Endodermal cell (in vitro differentiated cells): ENCODE measurements around the gene PRR23A. TPM values are rescaled to one million over a fixed set of nuclear protein-coding genes. Genes with fewer than 3 reads are reported as not detected.
A peak's percentile ranks its signal among the peaks of the same experiment; 100 is the strongest.

ENCODE experiments used
- DNase-seq: peaks from one replicate; pipeline ENCODE4 v3.0.0-alpha.2; 2017
- H3K27ac ChIP-seq: 2 replicates; pipeline ENCODE4 v1.5.1; 2013; ENCODE audit warnings: mild to moderate bottlenecking, low read depth, low read length, moderate library complexity
- H3K27me3 ChIP-seq: 2 replicates; pipeline ENCODE4 v1.6.1; 2013; ENCODE audit warnings: mild to moderate bottlenecking, low read length, moderate library complexity; ENCODE audit not compliant: insufficient read depth, control insufficient read depth, poor library complexity, severe bottlenecking
- H3K36me3 ChIP-seq: 2 replicates; pipeline ENCODE4 v1.7.0; 2013; ENCODE audit warnings: mild to moderate bottlenecking, low read length, moderate library complexity; ENCODE audit not compliant: control insufficient read depth, insufficient read depth
- H3K4me1 ChIP-seq: one replicate; pipeline ENCODE4 v1.7.0; 2013; ENCODE audit warnings: low read length; ENCODE audit not compliant: control insufficient read depth, insufficient read depth
- H3K4me3 ChIP-seq: 2 replicates; pipeline ENCODE4 v1.5.1; 2013; ENCODE audit warnings: mild to moderate bottlenecking, low read length, moderate library complexity
- H3K9ac ChIP-seq: 2 replicates; pipeline ENCODE4 v1.6.1; 2013; ENCODE audit warnings: mild to moderate bottlenecking, low read length, moderate library complexity; ENCODE audit not compliant: poor library complexity, severe bottlenecking; ENCODE audit errors: extremely low read depth
- H3K9me3 ChIP-seq: 2 replicates; pipeline ENCODE4 v1.6.1; 2013; ENCODE audit warnings: mild to moderate bottlenecking, low read length, moderate library complexity; ENCODE audit not compliant: control insufficient read depth
- H3K27ac Mint-ChIP-seq: 2 replicates; pipeline ENCODE4 v1.8.0; 2020; ENCODE audit warnings: mixed read lengths
- H3K27me3 Mint-ChIP-seq: 2 replicates; pipeline ENCODE4 v1.8.0; 2021; ENCODE audit warnings: mild to moderate bottlenecking, mixed read lengths; ENCODE audit not compliant: insufficient read depth
- H3K36me3 Mint-ChIP-seq: 2 replicates; pipeline ENCODE4 v1.8.0; 2020; ENCODE audit warnings: low read depth, mixed read lengths
- H3K4me1 Mint-ChIP-seq: 2 replicates; pipeline ENCODE4 v1.8.0; 2020; ENCODE audit warnings: mixed read lengths
- H3K4me3 Mint-ChIP-seq: 2 replicates; pipeline ENCODE4 v1.8.0; 2020; ENCODE audit warnings: mild to moderate bottlenecking, moderate library complexity, mixed read lengths
- H3K9me3 Mint-ChIP-seq: 2 replicates; pipeline ENCODE4 v1.8.0; 2020; ENCODE audit warnings: mild to moderate bottlenecking, mixed read lengths
- CTCF ChIP-seq: fragments of 200-600 bp; sonication (generic); conservative IDR thresholded peaks from 2 replicates; pipeline ENCODE4 v1.5.0; 2021; ENCODE audit warnings: antibody characterized with exemption, mild to moderate bottlenecking
- WGBS, 2 experiments: methylation state at CpG; one replicate each; pipeline versions ENCODE4 v1.1.5 to v1.1.7; 2013; ENCODE audit warnings: missing lambda C conversion rate in 2 of 2, mixed read lengths in 1 of 2; ENCODE audit not compliant: insufficient coverage in 1 of 2, insufficient read length in 1 of 2; 5-methylcytosine and 5-hydroxymethylcytosine counted together
- total RNA-seq, 2 donors: library from RNA; stranded (reverse); fragmentation: NEBNext Ultra II Directional in 1 of 2; extraction: Animal tissue kit (Norgen Biotek cat#: 25700) in 1 of 2; gene quantifications; 2 replicates in 1 of 2; 3 replicates in 1 of 2; pipeline ENCODE4 v1.2.1, GENCODE V29; 2021

Gene PRR23A
- total RNA-seq, 2 donors from 2014 or later: not detected

GRCh38 chr3:138964264-138964663, 41.8 kb downstream of the PRR23A start:
- H3K4me1 ChIP-seq: no peaks in the 10 kb centered on the region
- H3K9ac ChIP-seq: no peak overlapping the region
- H3K36me3 ChIP-seq: no peaks in the 10 kb centered on the region
- peaks cover 43% of the 10 kb centered on the region for H3K27me3 Mint-ChIP-seq
- no peak overlapping the region for H3K4me3 ChIP-seq
- DNase-seq: no peak
- peaks cover 23% of the 10 kb centered on the region for H3K9me3 Mint-ChIP-seq
- H3K4me1 Mint-ChIP-seq: no peaks in the 10 kb centered on the region
- no peak for TF ChIP-seq CTCF
- 86% methylated on average over 2 of the region's 2 CpGs; no CpG with 5 or more reads in 1 of the 2 experiments for WGBS, 2 experiments
- H3K36me3 Mint-ChIP-seq: no peaks in the 10 kb centered on the region
- peaks cover 19% of the 10 kb centered on the region for H3K9me3 ChIP-seq
- H3K4me3 Mint-ChIP-seq: no peak overlapping the region
- H3K27ac Mint-ChIP-seq: no peak overlapping the region
- H3K27me3 ChIP-seq: peaks cover 6% of the 10 kb centered on the region
- no peak overlapping the region for H3K27ac ChIP-seq

GRCh38 chr3:138962854-138963560, 43.1 kb downstream of the PRR23A start:
- Mint-ChIP-seq H3K27me3 (peaks cover 50% of the 10 kb centered on the region), H3K9me3 (peaks cover 23% of the 10 kb centered on the region), H3K4me1 (no peaks in the 10 kb centered on the region), H3K36me3 (no peaks in the 10 kb centered on the region), H3K4me3 (no peak overlapping the region), H3K27ac (no peak overlapping the region)
- Histone ChIP-seq H3K9ac (no peak overlapping the region), H3K27me3 (peaks cover 12% of the 10 kb centered on the region), H3K4me3 (no peak overlapping the region), H3K4me1 (no peaks in the 10 kb centered on the region), H3K36me3 (no peaks in the 10 kb centered on the region), H3K9me3 (peaks cover 19% of the 10 kb centered on the region), H3K27ac (no peak overlapping the region)
- no peak for TF ChIP-seq CTCF
- DNase-seq: peak; percentile 59
- WGBS, 2 experiments: 75 to 88% methylated on average over 1 to 8 of the region's 8 CpGs

GRCh38 chr3:138960417-138960852, 45.6 kb downstream of the PRR23A start:
- no peaks in the 10 kb centered on the region for H3K36me3 Mint-ChIP-seq
- Histone ChIP-seq H3K4me3 (no peak overlapping the region), H3K9ac (no peak overlapping the region), H3K4me1 (no peaks in the 10 kb centered on the region), H3K27me3 (peaks cover 26% of the 10 kb centered on the region), H3K36me3 (no peaks in the 10 kb centered on the region), H3K27ac (no peak overlapping the region), H3K9me3 (peaks cover 19% of the 10 kb centered on the region)
- H3K9me3 Mint-ChIP-seq: peaks cover 16% of the 10 kb centered on the region
- no peak for TF ChIP-seq CTCF
- H3K4me1 Mint-ChIP-seq: no peaks in the 10 kb centered on the region
- H3K27ac Mint-ChIP-seq: no peak overlapping the region
- H3K4me3 Mint-ChIP-seq: no peak overlapping the region
- DNase-seq: no peak
- H3K27me3 Mint-ChIP-seq: peaks cover 62% of the 10 kb centered on the region
- 94 to 96% methylated on average over 19 to 36 of the region's 36 CpGs for WGBS, 2 experiments

Other genes with a start within 250 kb of the PRR23A start
- gene PIK3CB, start 171.3 kb downstream of the PRR23A start, total RNA-seq: 10 to 100 TPM; 51.4 to 53.0 TPM
- under 1 TPM; 0.11 to 0.24 TPM for gene FOXL2, start 59.1 kb downstream of the PRR23A start, total RNA-seq
- under 1 TPM; 0.24 to 0.40 TPM for gene FOXL2NB, start 59.1 kb downstream of the PRR23A start, total RNA-seq
- gene PRR23B, start 14.7 kb upstream of the PRR23A start, total RNA-seq: not detected
- not detected for gene PRR23C, start 38.6 kb upstream of the PRR23A start, total RNA-seq